Skin of body (tissue), 2 donors: ENCODE results near the gene NR1D1. TPM values are rescaled to one million over a fixed set of nuclear protein-coding genes. Genes with fewer than 3 reads are reported as not detected.

Experiments used
- DNase-seq: peaks from one replicate; lab custom pipeline; 2025; lab: John Stamatoyannopoulos, UW
- total RNA-seq: library from RNA; depleted of rRNA; stranded (reverse); fragments of >200 nt; gene quantifications from one replicate; pipeline ENCODE4 v1.2.3, GENCODE V29; 2014

NR1D1 gene
- total RNA-seq, 1 donor from 2014 or later = 3.6 TPM

DNA sequence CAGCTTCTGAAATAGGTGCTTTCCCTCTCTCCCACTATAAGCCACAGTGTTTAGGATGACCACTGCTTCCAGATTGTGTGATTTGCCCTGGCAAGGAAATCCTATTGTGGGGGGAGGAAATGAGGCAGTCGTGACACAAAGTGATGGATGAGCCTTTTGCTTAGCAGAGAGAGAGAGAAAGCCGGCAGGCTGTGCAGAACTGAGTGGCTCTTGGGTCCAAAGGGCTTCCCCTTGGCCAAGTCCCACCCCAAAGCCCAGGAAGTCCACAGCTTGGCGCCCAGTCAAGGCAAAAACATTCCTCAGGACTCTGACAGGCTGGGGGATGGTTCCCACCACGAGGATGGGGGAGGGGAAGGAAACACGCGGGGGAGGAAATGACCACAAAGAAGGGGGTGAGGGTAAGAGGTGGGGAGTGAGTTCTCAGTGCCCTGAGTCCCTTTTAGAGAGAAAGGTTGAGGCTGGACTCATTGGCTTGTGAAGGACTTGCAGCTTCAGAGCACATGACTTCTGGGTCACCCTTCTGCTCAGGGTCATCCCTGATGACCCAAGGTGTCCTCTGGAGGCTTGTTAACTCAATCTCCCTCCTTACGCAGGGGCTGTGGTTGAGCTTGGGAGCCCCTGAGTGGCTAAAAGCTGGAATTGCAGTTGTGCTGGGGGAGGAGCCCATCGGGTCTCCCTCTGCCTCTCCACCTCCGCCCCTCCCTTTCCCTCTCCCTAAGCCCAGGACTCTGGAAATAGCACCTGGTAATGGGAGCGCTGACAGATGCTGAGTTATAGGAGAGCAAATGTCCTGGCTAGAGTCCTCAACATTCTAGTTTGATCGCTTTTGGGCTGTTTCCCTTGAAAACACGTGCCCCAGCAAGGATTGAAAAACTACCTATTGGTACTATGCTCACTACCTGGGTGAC lies 11.1 kb upstream of the NR1D1 start:
- peak; percentile 95 for DNase-seq

DNA sequence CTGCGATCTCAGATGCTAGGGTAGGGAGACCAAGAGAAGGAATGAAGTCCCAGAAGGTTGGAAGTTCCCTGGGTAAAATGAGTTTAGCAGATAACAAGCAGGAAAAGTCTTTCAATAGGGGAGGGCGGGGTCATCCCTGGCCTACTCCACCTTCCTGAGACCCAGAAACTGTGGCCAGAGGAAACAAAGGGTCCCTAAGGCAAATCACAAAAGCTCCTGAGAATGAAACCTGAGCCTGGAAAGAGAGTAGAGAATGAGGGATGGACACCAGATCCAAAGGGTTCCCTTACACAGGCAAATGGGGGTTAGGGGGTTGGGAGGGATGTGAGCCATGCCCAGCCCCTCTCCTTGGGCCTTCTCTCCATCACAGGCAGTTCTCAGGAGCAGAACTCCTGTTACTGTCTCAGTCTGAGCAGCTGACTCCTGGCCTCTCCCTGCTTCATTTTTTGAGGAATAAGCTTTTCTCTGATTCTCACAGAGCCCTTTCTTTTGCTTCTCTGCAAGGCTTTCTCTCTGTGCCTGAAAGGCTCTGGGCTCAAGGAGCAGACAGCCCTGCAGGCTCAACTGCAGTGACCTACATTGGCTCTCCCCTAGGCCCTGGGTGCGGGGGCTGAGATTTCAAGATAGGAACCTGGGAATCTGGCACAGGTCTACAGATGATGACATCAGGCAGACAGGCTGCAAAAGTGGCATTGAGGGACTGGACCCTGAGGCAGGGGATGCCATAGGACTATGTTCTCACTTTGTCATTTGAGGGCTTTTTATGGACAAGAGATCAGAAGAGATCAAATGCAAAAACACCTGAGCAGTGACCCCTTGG lies 9.8 kb upstream of the NR1D1 start:
- no peak for DNase-seq

DNA sequence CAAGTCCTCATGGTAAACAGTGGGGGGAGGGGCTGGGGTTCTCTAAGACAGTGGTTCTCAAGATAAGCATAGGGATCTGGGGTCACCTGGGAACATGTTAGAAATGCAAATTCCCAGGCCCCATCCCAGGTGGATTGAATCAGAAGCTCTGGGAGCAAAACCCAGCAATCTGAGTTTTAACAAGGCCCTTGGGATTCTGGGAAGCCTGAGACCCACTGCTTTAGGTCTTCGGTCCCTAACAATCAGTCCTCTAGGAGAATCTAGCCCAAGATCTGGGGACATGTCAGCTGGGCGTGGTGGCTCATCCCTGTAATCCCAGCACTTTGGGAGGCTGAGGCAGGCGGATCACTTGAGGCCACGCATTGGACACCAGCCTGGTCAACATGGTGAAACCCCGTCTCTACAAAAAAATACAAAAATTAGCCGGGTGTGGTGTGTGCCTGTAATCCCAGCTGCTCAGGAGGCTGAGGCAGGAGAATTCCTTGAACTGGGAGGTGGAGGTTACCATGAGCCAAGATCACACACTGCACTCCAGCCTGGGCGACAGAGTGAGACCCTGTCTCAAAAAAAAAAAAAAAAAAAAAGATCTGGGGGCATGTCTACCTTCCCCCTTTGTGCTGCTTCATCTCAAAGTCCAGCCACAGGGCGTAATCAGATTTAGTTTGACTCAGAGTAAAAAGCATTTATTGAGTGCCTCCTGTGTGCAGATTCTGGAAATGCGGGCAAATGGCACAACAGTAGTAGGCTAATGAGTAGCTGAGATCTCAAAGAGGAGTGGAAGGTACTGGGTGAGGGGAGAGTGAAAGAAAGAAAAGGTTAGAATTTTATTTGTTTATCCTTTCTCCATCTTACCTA lies 8.8 kb upstream of the NR1D1 start:
- DNase-seq = no peak

DNA sequence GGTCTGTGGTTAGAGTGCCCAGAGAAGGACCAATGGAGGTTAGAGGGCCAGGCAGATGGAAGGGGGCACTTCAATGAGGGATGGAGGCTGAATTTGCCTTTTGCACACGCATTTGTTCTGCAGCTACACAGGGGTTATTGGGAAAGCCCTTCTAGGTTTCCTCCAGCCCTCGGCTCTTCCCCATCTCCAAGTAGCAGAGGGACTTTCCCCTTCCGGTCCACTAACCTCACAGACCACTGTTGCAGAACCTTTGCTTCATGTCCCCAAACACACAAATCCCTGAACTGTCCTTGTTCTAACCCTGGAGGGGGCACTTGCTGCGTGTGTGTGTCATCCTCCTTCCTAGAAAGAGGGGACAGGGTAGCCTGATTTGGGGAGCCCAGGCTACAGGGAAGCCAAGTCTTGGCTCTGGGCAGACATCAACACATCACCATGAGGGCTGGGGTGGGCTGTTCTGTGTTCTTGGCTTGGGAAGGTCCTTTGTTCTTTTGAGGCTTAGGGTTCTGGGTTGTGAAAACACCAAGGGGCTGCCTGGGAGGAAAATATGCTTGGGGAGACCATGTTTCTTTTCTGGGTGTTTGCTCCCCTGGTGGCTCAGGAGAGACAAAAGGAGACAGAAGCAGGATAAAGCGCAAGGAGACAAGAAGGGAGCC lies 7.3 kb upstream of the NR1D1 start:
- no peak for DNase-seq

DNA sequence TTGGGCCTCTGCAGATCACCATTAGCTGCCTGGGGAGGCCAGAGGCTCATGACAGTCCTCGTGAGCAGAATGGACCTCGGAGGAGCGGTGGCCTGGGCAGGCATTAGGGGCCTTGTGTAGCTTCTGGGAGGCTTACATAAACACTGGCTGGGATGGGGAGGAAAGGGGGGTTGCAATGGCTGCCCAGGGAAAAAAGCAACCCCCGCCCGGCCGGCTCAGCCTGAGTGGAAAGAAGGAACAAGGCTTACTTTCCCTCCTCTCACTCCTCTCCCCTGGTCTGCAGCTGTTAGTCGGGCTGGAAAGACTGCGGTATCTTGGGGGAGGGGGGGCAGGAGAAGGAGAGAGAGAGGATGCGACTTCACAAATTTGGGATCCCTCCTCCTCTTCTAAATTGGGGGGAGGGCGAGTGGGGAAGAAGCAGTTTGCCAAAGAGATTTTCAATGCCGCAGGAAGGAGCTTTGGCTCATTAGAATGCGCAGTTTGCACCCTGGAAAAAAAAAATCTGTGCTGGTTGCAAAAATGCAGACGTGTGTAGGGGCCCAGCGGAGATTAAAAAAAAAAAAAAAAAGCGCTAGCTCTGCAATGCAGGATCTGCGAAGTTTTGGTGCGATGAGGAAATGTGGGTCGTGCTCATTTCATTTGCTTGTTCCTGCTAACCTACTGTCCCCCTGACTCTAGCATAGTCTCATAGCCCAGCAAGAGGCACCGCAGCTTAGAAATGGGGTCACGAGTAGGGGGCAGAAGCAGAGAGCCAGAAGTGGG lies 6.6 kb upstream of the NR1D1 start:
- DNase-seq = peak; percentile 74

DNA sequence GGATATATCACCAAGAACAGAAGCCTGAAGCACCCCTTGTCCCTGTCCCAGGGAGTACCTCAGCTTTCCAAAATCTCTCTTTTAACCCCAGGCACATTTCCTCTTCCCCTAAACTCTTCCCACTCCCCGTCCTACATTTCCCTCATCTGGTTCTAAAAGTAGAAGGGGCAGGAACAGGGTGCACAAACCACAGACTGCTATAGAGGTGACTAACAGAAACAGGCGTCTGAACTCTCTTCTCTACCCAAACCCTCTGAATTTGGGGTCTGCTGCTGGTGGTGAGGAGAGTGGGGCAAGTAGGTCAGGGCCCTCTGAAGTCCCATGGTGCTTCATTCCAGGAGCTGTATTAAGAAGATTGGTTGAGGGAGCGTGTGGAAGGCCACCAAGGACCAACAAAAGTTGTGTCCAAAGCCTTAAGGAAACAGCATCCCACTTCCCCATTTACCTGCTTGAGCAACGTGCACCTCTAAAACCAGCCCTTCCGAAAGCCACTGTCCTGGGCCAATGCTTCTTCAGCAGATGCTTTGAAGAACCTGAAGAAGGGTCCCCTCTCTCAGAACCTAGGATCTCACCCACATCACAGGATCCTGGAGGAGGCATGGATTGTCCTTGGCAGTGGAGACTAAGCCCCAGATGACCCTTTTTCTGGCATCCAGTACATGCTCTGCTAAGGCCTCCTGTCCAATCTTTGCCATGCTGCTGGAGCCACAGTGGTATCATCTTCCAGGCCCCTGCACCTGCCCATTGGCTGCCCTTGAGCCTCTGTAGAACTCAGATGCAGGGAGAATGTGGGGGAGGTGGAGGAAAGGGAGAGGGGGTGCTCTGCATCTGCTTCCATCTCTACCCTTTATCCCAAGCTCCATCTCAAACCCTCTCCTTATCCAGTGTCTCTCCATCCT lies 5.7 kb upstream of the NR1D1 start:
- no peak for DNase-seq

DNA sequence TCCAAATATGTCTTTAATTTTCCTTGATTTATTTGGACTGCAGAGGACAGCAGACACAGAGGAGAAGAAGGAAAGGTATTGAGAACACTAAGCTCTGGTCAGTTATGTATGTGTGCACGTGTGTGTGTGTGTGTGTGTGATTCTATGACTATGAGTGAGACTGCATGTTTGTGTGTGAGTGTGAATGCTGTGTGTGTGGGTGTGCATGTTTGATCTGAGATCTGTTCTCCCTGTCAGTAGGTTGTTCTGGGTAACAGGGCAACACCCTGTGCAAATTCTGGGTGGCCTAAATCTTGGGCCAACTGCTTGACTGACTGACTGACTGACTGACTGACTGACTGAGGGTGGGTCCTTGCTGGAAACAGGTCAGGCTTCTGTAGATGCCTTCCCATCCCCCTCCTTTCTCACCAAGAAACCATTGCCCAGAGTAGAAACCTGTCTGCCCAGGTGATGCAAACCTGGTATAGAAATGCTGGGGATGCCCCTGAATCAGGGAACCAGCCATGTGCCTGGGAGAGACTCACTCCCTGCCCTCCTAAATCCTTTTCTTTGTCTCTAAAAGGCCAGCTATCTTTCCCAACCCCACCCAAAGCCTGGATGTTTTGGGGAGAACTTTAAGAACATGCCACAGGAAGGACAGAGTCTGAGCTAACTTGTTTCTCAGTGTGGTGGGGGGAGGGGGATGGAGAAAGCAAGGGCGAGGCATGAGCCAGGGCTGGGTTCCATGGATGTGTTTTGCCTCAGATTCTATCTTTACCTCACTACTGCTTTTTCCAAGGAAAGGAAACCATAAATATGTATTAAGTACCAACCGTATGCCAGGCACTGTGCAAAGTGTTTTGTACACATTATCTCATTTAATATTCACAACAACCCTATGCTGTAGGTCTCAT lies 4.5 kb upstream of the NR1D1 start:
- DNase-seq = no peak

DNA sequence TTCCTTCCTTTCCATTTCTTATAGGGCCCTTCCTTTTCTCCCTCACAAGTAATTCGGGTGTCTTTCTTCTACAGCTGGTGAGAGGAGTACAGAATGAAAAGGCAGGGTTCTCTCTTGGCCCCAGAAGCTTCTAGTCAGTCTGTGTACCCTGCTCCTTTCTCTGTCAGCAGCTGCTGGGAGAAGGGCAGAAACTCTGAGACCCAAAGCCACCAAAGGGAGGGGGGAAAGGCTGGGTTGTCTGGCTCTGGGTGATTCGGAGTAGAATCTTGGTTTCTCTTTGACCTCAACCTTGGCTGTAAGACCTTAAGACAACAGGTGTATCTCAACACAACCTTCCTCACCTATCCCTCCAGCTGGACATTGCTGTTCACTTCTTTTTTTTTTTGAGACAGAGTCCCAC lies 3.3 kb upstream of the NR1D1 start:
- no peak for DNase-seq

DNA sequence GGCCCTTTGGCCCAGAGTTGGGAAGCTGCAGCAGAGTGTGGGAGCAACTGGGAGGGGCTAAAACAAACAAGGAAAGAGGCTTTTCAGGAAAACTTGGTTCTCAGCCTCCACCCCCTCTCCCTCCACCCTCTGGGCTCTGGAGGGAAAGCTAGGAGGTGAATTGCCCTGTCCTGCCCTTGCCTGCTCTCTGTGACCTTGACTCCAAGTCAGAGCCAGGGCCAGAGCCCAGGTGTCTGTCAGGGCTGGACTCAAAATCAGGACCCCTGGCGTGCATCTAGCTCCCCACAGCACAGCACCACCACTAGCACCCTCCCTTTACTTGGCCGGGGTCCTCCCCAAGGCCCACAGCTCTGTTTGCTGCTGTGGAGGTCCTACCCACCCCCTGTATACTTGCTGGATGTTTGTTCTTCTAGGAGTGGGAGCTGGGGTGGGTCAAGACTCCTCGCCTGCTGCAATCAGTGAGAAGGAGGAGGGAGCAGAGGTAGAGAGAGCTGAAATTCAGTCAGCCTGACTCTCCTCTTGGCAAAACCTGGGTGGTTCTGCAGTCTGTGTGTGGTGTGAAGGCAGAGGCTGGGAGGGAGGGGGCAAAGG lies 2.8 kb upstream of the NR1D1 start:
- DNase-seq = no peak

DNA sequence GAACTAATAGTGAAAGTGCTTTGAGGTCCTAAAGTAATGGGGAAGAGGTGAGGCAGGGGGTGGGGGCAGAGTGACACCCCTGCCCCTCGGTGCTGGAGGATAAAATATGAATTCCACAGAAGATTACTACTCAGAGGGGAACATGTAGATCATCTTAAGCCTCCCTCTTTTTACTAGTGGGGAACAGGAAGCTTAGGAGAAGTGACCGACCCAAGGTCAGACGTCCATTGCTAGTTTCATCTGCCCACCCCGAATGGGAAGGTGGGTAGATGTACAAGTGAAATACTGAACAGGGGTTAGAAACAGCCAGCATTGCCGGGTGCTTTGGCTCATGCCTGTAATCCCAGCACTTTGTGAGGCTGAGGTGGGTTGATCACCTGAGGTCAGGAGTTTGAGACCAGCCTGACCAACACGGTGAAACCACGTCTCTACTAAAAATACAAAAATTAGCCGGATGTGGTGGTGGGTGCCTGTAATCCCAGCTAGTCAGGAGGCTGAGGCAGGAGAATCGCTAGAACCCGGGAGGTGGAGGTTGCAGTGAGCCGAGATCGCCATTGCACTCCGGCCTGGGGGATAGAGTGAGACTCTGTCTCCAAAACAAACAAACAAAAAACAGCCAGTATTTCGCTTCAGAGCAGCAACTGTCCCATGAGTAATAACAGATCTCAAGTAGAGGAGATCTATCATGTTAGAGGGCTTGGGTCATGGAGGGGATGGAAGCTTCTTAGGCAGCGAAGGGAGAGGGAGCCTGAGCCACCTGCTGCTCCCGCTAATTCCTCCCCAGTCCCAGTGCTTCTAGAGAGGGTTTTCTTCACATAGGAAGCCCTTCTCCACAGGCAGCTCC lies 1.2 kb upstream of the NR1D1 start:
- no peak for DNase-seq

DNA sequence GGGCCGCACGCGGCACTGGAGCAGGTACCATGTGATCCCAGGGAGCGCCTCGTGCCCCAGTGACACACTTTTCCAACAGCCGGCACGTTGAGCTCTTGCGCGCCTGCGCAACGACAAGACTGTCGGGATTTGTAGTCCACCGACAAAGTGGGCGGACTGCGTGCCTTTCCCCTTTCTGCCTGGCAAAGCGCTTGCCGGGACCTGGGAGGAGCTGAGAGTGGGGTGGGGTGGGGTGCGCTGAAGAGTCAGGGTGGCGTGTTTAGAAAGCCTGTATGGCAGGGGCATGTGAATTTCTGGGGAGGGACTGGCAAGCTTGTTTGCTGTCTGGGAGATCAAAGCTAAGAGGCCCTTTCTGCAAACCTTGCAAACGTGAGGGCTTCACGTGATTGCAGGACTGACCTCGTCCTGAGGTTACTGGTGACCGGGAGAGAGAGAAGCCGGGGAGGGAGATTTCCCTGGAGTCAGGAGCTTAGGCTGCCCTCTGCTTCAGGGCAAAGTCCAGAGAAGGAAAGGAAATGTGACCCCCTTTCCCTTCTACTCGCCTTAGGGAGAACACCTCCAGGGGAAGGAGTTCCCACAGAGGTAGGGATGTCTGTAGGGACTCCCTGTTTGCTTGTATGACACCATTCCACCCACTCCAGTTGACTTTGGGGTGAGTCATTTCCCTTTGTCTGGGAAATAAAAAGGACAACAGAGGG lies 429 bp upstream of the NR1D1 start:
- peak; percentile 87 for DNase-seq

DNA sequence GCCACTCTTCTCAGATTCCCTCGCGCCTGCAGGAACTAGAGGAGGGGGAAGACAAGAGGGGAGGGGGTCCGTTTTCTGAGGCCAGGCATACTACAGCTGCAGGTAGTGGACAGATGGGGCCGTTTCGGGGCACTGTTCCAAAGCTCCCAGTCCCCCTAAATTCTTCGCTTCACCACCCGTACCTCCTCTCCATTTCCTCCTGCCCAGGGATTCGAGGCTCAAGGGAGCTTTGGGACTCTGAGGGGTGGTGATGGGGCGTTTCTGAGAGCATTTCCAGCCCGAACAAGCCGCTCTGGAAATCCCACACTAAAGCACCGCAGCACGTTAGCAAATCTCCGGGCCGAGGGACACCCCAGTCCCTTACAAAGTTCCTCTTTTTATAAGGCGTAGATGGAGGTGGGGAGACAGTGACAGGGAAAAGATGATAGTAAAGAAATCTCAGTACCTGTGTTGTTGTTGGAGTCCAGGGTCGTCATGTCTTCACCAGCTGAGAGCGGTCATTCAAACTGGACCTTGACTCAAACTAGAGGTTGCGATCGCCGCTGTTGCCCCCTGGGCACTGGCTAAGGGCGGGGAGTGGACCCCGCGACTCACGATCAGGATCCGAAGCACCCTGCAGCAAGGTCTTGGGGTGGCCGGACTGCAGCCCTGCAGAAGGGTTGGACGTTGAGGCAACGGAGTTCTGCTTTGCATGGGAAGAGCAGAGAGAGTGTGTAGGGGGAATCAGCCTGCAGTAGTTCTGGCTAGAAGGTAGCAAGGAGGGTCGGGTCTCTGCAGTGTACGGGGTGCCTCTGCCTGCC lies 570 bp downstream of the NR1D1 start:
- DNase-seq = no peak

DNA sequence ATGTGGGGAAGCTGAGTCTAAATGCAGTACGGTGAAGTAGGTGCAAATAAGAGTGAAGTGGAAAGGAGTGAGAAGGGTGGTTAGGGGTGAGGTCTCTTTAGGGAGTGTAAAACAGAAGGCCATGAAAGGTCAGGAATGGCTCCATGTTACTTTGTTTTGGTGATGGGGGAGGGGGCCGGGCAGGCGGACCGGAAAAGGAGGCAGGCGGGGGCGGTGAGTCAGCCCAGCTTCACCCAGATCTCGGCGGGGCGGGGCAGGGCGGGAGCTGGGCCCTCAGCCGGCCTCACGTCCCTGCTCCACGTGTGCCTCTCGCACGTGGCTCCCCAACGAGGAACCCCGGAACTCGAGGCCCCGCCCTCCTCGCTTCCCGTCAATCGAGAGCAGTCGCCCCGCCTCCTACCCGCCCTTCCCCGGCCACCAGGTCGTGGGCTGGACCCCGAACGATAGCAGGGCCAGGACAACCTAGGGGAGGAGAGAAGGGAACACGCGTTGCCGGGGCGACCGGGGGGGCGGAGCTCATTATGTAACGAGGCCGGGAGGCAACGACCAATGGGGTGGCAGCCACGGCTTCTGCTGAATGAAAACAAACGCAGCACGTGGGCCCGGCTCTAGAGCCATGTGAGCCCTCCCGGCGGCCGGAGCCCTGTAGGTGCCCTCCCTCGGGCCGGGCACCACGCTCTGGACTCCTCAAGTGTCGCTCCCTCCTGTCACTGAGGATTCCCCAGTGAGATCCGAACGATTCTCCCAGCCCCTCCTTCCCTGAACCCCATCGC lies 1.4 kb downstream of the NR1D1 start:
- peak; percentile 88 for DNase-seq
